ENCODE measurements around the gene RSRC1.

Gene RSRC1

DNA sequence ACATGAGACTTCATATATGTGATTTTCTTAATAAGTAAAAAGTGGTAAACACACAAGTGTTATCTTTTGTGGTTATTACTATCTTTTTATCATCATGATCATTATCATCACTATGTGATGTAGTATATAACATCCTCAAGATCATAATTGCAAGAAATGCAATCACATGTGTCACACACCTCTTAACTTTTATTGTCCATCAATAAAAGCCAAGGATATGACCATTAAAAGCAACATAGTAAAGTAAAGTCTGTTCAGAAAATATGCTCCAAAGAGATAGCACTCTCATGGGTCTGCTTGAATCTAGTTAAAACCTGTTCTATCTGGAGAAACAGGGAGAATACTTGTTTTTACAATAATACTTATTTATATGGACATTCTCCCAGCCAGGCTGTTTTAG is 308.1 kb downstream of the RSRC1 start:
- Histone ChIP-seq H3K27ac (no peak overlapping the region), H3K4me3 (no peak overlapping the region)
- no peak for DNase-seq (ENCODE audit: low spot score)
- TF ChIP-seq CTCF (IDR thresholded peaks at IDR 0.05) = no peak

- no peak for TF ChIP-seq CTCF (IDR thresholded peaks at IDR 0.05)
- H3K4me3 ChIP-seq = no peak overlapping the region
- DNase-seq (ENCODE audit: low spot score) = no peak
Observed at GRCh38 chr3:158419820-158420653, 310.1 kb downstream of the RSRC1 start.

DNA sequence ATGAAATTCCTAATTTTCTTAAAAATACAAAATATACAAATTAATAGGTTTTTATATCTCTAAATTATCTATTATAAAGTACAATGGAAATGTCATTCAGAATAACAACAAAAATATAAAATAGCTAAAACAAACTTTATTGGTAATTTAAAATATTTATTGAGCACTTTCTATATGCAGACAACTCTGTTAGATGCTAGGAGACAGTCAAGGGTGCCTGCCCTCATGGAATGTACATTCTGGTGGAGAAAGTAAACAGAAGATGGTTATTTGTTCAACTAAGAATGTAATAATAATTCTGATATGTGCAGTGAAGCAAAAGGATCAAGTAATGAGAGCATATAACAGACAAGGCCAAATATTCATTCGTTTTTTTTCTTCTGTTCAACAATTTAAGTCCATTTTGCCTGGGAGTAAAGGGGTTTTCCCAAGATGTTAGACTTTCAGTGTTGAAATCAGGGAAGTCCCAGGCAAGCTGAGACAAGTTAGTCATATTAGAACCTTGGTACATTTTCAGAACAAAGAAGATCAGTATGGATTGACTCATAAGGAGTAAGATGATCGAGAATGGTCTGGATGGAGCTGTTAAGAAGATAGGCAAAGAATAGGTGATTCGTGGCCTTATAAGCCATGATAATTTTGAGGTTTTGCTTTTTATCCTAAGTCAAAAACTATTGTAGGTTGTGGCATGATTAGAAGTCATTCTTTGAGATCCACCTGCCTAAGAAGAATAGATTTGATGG is 310.9 kb downstream of the RSRC1 start:
- TF ChIP-seq CTCF (IDR thresholded peaks at IDR 0.05) = no peak
- Histone ChIP-seq H3K27ac (no peak overlapping the region), H3K4me3 (no peak overlapping the region)
- DNase-seq (ENCODE audit: low spot score) = no peak

More at GRCh38 chr3:158419820-158420653, 310.1 kb downstream of the RSRC1 start:
- no peak overlapping the region for H3K27ac ChIP-seq

- no peak for TF ChIP-seq CTCF (IDR thresholded peaks at IDR 0.05)
- DNase-seq (ENCODE audit: low spot score) = no peak
- Histone ChIP-seq H3K4me3 (no peak overlapping the region), H3K27ac (no peak overlapping the region)
Observed at GRCh38 chr3:158430448-158430847, 320.6 kb downstream of the RSRC1 start.

DNA sequence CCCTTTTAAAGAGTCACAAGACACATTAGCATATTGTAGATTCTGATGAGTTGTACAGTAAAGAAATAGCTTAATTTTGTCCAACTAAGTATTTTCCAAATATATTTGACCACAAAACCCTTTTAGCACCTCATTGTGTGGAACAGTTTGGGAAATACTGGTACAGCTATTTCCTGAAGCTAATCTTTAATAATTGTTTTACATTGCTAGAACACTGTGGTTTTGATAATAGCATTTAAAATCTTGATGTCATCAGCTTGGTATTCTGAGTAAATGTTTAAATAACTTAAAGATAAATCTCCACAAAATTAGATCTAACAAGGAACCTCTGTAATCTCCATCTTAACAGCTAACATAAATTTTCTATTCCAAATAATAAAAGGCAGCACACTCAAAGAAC is 321.1 kb downstream of the RSRC1 start:
- DNase-seq (ENCODE audit: low spot score) = no peak
- TF ChIP-seq CTCF (IDR thresholded peaks at IDR 0.05) = no peak
- no peak overlapping the region for H3K27ac ChIP-seq
- H3K4me3 ChIP-seq = no peak overlapping the region

GRCh38 chr3:158431829-158432228 is 321.9 kb downstream of the RSRC1 start:
- DNase-seq (ENCODE audit: low spot score) = no peak
- no peak overlapping the region for H3K4me3 ChIP-seq
- no peak overlapping the region for H3K27ac ChIP-seq
- no peak for TF ChIP-seq CTCF (IDR thresholded peaks at IDR 0.05)
